NOMO-1 treated with dmso at 0.1 percent for 144 hours (cell line): ENCODE measurements around the gene GRB2.
"Not testable (repeated sequence)": the region's sequence is repeated elsewhere in the genome, so short reads cannot be mapped to it uniquely, and the experiment has no call there.

Experiments used
- DNase-seq: peaks from one replicate; lab custom pipeline; 2025; ENCODE audit not compliant: unreplicated experiment; lab: John Stamatoyannopoulos, UW

Gene GRB2

GRCh38 chr17:75353176-75353575 lies 52.3 kb downstream of the GRB2 start:
- DNase-seq = no peak

- no peak for DNase-seq
Observed at GRCh38 chr17:75352079-75352569, 53.4 kb downstream of the GRB2 start.

GRCh38 chr17:75350706-75351105 lies 54.8 kb downstream of the GRB2 start:
- no peak for DNase-seq

- DNase-seq = no peak
Observed at GRCh38 chr17:75350029-75350428, 55.4 kb downstream of the GRB2 start.

- no peak for DNase-seq
Observed at GRCh38 chr17:75349589-75349988, 55.9 kb downstream of the GRB2 start.

GRCh38 chr17:75348386-75349012 lies 57.0 kb downstream of the GRB2 start:
- DNase-seq = no peak

- DNase-seq = no peak
Observed at GRCh38 chr17:75346906-75347305, 58.6 kb downstream of the GRB2 start.

GRCh38 chr17:75346368-75346767 lies 59.1 kb downstream of the GRB2 start:
- not testable (repeated sequence) for DNase-seq

- DNase-seq = no peak
Observed at GRCh38 chr17:75345514-75346167, 59.8 kb downstream of the GRB2 start.

GRCh38 chr17:75344666-75345065 lies 60.8 kb downstream of the GRB2 start:
- no peak for DNase-seq

GRCh38 chr17:75342996-75343395 lies 62.5 kb downstream of the GRB2 start:
- DNase-seq = no peak

- no peak for DNase-seq
Observed at GRCh38 chr17:75341784-75342486, 63.5 kb downstream of the GRB2 start.

- DNase-seq = no peak
Observed at GRCh38 chr17:75340631-75341030, 64.8 kb downstream of the GRB2 start.

GRCh38 chr17:75339971-75340370 lies 65.5 kb downstream of the GRB2 start:
- DNase-seq = no peak

GRCh38 chr17:75338335-75338734 lies 67.1 kb downstream of the GRB2 start:
- no peak for DNase-seq

GRCh38 chr17:75335315-75335714 lies 70.2 kb downstream of the GRB2 start:
- no peak for DNase-seq

- no peak for DNase-seq
Observed at GRCh38 chr17:75334723-75335122, 70.8 kb downstream of the GRB2 start.

GRCh38 chr17:75331671-75332070 lies 73.8 kb downstream of the GRB2 start:
- no peak for DNase-seq

GRCh38 chr17:75327757-75328156 lies 77.7 kb downstream of the GRB2 start:
- no peak for DNase-seq

- DNase-seq = no peak
Observed at GRCh38 chr17:75326226-75326848, 79.1 kb downstream of the GRB2 start.

- no peak for DNase-seq
Observed at GRCh38 chr17:75325827-75326225, 79.7 kb downstream of the GRB2 start.

GRCh38 chr17:75325348-75325747 lies 80.1 kb downstream of the GRB2 start:
- no peak for DNase-seq
